Fibroblast of lung (primary cell): ENCODE results near the gene DDX19B.

Experiments used
- EZH2 ChIP-seq: IDR thresholded peaks from 2 replicates; pipeline ENCODE4 v1.5.1; 2012; ENCODE audit warnings: low read length, control low read depth, mild to moderate bottlenecking; ENCODE audit errors: missing control alignments
- TF ChIP-seq, protein P1 (sequence below), 2 donors: IDR thresholded peaks in 1 of 2; conservative IDR thresholded peaks in 1 of 2; 1 replicate in 1 of 2; 2 replicates in 1 of 2; pipeline ENCODE4 v1.5.1; 2011 to 2012; ENCODE audit warnings: low read length in 2 of 2, control low read depth in 1 of 2, inconsistent platforms in 1 of 2, low read depth in 1 of 2, mild to moderate bottlenecking in 1 of 2

DNA sequence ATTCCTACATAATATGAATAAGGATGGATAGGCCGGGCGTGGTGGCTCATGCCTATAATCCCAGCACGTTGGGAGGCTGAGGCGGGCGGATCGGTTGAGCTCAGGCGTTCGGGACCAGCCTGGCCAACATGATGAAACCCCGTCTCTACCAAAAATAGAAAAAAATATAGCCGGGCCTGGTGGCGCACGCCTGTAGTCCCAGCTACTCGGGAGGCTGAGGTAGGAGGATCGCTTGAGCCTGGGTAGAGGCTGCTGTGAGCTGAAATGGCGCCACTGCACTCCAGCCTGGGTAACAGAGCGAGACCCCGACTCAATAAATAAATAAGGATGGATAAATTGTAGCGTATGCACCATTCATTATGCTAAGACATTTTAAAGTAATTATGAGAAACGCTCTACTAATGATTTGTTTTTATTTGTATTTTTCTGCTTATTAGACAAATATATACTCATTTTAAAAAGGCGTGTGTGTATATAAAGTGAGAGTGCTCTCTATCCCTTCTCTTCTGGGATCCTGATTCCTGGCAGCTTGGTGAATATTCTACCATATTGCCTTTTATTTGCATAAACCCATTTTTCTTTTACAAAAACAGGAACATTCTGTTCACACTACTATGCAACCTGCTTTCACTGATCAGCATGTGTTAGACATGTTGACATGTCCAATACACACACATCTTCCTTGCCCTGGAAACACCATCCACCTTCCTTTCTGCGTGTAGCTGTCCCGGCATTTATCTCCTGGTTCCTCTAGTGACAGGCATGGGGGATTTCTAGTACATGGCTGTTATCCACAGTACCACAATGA, 74.1 kb downstream of the DDX19B start:
- TF ChIP-seq, protein P1, sequence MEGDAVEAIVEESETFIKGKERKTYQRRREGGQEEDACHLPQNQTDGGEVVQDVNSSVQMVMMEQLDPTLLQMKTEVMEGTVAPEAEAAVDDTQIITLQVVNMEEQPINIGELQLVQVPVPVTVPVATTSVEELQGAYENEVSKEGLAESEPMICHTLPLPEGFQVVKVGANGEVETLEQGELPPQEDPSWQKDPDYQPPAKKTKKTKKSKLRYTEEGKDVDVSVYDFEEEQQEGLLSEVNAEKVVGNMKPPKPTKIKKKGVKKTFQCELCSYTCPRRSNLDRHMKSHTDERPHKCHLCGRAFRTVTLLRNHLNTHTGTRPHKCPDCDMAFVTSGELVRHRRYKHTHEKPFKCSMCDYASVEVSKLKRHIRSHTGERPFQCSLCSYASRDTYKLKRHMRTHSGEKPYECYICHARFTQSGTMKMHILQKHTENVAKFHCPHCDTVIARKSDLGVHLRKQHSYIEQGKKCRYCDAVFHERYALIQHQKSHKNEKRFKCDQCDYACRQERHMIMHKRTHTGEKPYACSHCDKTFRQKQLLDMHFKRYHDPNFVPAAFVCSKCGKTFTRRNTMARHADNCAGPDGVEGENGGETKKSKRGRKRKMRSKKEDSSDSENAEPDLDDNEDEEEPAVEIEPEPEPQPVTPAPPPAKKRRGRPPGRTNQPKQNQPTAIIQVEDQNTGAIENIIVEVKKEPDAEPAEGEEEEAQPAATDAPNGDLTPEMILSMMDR (conservative IDR thresholded peaks at IDR 0.05 in 1 of 2, IDR thresholded peaks at IDR 0.05 in 1 of 2; ENCODE audit: low read depth in 1 of 2, low read length in 2 of 2) = no peak
- TF ChIP-seq EZH2 = no peak
